Neural crest cell (in vitro differentiated cells): ENCODE data around the gene HCCS. TPM values are rescaled to one million over a fixed set of nuclear protein-coding genes. Genes with fewer than 3 reads are reported as not detected.
"Not testable (repeated sequence)": the region's sequence is repeated elsewhere in the genome, so short reads cannot be mapped to it uniquely, and the experiment has no call there.

Experiments
- DNase-seq: peaks from one replicate; pipeline ENCODE4 v3.0.0; 2021; ENCODE audit warnings: low read depth, mixed read lengths, low spot score
- H3K27ac Mint-ChIP-seq: one replicate; pipeline ENCODE4 v1.8.0; 2021; ENCODE audit warnings: mild to moderate bottlenecking, mixed read lengths; ENCODE audit not compliant: unreplicated experiment
- H3K27me3 Mint-ChIP-seq: 2 replicates; pipeline ENCODE4 v1.8.0; 2021; ENCODE audit warnings: low read depth, mild to moderate bottlenecking, mixed read lengths
- H3K36me3 Mint-ChIP-seq: 2 replicates; pipeline ENCODE4 v1.8.0; 2021; ENCODE audit warnings: low read depth, mild to moderate bottlenecking, mixed read lengths
- H3K4me1 Mint-ChIP-seq: 2 replicates; pipeline ENCODE4 v1.8.0; 2021; ENCODE audit warnings: mixed read lengths
- H3K4me3 Mint-ChIP-seq: one replicate; pipeline ENCODE4 v1.8.0; 2021; ENCODE audit warnings: mild to moderate bottlenecking, mixed read lengths
- H3K9me3 Mint-ChIP-seq: 2 replicates; pipeline ENCODE4 v1.8.0; 2021; ENCODE audit warnings: mixed read lengths
- CTCF ChIP-seq: fragments of 200-600 bp; sonication (generic); conservative IDR thresholded peaks from 2 replicates; pipeline ENCODE4 v1.5.0; 2021; ENCODE audit warnings: antibody characterized with exemption, mild to moderate bottlenecking
- total RNA-seq: library from RNA; stranded (reverse); gene quantifications from 2 replicates; pipeline ENCODE4 v1.2.1, GENCODE V29; 2021

The HCCS gene
- total RNA-seq, 1 donor from 2014 or later: 20.9 TPM

GRCh38 chrX:11109968-11110367 lies 1.2 kb upstream of the HCCS start:
- Mint-ChIP-seq H3K27ac (no peak overlapping the region), H3K4me3 (no peak overlapping the region), H3K9me3 (no peaks in the 10 kb centered on the region), H3K4me1 (peaks cover 6% of the 10 kb centered on the region), H3K36me3 (peaks cover 3% of the 10 kb centered on the region), H3K27me3 (no peaks in the 10 kb centered on the region)
- TF ChIP-seq CTCF: no peak
- DNase-seq: no peak

- no peak overlapping the region for H3K4me3 Mint-ChIP-seq
Measured at GRCh38 chrX:11111947-11112346, 815 bp downstream of the HCCS start.

GRCh38 chrX:11113731-11114130 lies 2.6 kb downstream of the HCCS start:
- DNase-seq: no peak
- H3K4me3 Mint-ChIP-seq: peak overlapping the region; percentile 5
- no peaks in the 10 kb centered on the region for H3K36me3 Mint-ChIP-seq
- no peaks in the 10 kb centered on the region for H3K9me3 Mint-ChIP-seq
- no peak overlapping the region for H3K27ac Mint-ChIP-seq
- TF ChIP-seq CTCF: no peak
- H3K27me3 Mint-ChIP-seq: no peaks in the 10 kb centered on the region
- H3K4me1 Mint-ChIP-seq: peaks cover 6% of the 10 kb centered on the region

More at GRCh38 chrX:11111947-11112346, 815 bp downstream of the HCCS start:
- TF ChIP-seq CTCF: no peak
- H3K27ac Mint-ChIP-seq: no peak overlapping the region
- H3K36me3 Mint-ChIP-seq: no peaks in the 10 kb centered on the region
- peaks cover 6% of the 10 kb centered on the region for H3K4me1 Mint-ChIP-seq
- DNase-seq: no peak
- H3K27me3 Mint-ChIP-seq: no peaks in the 10 kb centered on the region
- no peaks in the 10 kb centered on the region for H3K9me3 Mint-ChIP-seq

GRCh38 chrX:11117745-11118144 lies 6.6 kb downstream of the HCCS start:
- no peak for DNase-seq
- no peak for TF ChIP-seq CTCF
- no peak overlapping the region for H3K27ac Mint-ChIP-seq
- H3K4me3 Mint-ChIP-seq: no peak overlapping the region
- H3K36me3 Mint-ChIP-seq: peaks cover 8% of the 10 kb centered on the region
- no peaks in the 10 kb centered on the region for H3K27me3 Mint-ChIP-seq
- H3K4me1 Mint-ChIP-seq: no peaks in the 10 kb centered on the region
- no peaks in the 10 kb centered on the region for H3K9me3 Mint-ChIP-seq

GRCh38 chrX:11119313-11119943 lies 8.3 kb downstream of the HCCS start:
- H3K27ac Mint-ChIP-seq: no peak overlapping the region
- H3K9me3 Mint-ChIP-seq: no peaks in the 10 kb centered on the region
- H3K4me1 Mint-ChIP-seq: no peaks in the 10 kb centered on the region
- no peak for TF ChIP-seq CTCF
- H3K27me3 Mint-ChIP-seq: no peaks in the 10 kb centered on the region
- H3K36me3 Mint-ChIP-seq: peaks cover 8% of the 10 kb centered on the region
- no peak for DNase-seq
- no peak overlapping the region for H3K4me3 Mint-ChIP-seq

GRCh38 chrX:11123087-11123486 lies 12.0 kb downstream of the HCCS start:
- peaks cover 14% of the 10 kb centered on the region for H3K36me3 Mint-ChIP-seq
- not testable (repeated sequence) for H3K27ac Mint-ChIP-seq, H3K27me3 Mint-ChIP-seq, H3K4me1 Mint-ChIP-seq, H3K4me3 Mint-ChIP-seq, DNase-seq, H3K9me3 Mint-ChIP-seq
